Measurements from ENCODE around the gene WNT3.
"Not testable (repeated sequence)": the region's sequence is repeated elsewhere in the genome, so short reads cannot be mapped to it uniquely, and the experiment has no call there.

The WNT3 gene, protein sequence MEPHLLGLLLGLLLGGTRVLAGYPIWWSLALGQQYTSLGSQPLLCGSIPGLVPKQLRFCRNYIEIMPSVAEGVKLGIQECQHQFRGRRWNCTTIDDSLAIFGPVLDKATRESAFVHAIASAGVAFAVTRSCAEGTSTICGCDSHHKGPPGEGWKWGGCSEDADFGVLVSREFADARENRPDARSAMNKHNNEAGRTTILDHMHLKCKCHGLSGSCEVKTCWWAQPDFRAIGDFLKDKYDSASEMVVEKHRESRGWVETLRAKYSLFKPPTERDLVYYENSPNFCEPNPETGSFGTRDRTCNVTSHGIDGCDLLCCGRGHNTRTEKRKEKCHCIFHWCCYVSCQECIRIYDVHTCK

DNA sequence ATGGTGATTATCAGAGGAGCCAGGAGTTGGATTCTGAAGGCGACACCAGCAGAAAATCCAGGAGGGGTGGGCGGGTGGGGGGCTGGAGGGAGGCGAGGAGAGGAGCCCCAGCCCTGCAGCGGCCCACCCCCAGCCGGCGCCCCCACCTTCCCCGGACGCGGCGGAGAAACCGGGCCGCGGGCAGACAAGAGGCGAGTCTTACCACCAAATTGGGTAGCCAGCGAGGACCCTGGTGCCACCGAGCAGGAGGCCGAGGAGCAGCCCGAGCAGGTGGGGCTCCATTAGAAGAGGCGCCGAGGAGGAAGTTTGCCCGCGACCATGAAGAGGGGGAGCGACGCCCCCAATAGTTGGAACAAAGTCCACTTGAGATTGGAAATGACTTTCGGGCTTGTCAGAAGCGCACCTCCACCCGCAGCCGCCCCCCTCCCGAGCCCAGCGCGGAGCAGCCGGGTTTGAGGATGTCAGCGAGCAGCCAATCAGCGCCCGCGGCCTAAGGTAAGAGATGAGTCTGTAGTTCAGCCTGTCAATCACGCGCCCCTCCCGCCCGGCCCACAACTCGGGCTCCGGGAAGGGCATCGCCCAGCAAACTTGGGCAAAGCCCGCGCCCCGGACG is at the start of gene WNT3:
Gene WNT3 (minus strand): TSS at position 377 of the 613 bp plus-strand sequence. CDS start 95 bp downstream, at position 282.
- DNase-seq (ENCODE audit: low spot score) (no peak), FAIRE-seq (no peak)

DNA sequence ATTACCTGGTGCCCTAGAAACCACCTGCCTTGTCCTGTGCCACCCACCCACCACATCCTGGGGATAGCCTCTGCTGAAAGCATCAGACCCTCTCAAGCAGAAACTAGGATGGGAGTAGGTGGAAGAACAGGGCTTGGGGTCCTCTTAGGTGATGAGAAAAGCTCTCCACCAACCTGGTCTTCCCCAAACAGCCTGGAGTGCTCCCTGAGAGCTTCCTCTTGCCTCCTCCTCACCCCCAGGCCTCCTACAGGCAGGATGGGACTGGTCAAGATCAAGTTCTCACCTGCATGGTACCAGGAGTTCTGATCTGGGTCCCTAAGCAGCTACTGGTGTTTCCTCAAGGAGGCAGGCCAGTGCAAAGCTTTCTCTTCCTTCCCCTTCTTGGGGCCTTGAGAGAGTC is 48.3 kb upstream of the WNT3 start:
- FAIRE-seq = no peak
- no peak for DNase-seq (ENCODE audit: low spot score)

DNA sequence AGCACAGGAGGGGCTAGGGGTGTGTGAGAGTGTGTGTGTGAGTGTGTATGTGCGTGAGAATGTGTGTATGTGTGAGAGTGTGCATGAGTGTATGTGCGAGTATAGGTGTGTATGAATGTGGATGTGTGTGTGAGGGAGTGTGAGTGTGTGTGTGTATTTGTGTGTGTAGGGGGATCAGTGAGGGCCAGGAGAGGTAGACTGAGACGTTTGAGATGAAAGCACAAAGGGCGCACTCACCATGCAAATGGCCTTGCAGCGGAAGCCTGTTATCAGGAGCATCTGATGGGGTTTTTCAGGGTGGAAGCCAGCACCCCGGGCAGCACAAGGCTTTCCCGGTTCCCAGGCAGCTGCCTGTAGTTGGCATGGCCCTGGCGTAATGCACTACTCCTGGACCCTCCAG is 47.8 kb upstream of the WNT3 start:
- DNase-seq (ENCODE audit: low spot score) (no peak), FAIRE-seq (peak; percentile 91)

DNA sequence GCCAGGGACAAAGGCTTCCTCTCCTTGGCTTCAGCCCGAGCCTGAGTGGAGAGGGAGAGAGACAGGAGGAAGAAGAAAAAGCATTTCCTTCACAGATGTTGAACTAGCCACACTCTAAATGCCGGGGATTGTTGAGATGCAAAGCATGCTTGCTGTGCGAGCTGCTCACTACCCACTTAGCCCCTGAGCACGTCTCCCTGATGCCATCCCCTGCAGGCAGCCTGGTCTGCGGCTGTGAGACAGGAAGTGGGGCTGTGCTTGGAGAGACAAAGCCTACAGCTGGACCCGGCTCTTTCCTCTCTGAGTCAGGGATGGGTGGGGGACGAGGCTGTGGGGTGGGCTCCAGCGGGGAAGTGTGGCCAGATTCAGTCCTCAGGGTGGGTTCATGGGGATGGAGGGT is 46.6 kb upstream of the WNT3 start:
- no peak for DNase-seq (ENCODE audit: low spot score)
- peak; percentile 30 for FAIRE-seq

DNA sequence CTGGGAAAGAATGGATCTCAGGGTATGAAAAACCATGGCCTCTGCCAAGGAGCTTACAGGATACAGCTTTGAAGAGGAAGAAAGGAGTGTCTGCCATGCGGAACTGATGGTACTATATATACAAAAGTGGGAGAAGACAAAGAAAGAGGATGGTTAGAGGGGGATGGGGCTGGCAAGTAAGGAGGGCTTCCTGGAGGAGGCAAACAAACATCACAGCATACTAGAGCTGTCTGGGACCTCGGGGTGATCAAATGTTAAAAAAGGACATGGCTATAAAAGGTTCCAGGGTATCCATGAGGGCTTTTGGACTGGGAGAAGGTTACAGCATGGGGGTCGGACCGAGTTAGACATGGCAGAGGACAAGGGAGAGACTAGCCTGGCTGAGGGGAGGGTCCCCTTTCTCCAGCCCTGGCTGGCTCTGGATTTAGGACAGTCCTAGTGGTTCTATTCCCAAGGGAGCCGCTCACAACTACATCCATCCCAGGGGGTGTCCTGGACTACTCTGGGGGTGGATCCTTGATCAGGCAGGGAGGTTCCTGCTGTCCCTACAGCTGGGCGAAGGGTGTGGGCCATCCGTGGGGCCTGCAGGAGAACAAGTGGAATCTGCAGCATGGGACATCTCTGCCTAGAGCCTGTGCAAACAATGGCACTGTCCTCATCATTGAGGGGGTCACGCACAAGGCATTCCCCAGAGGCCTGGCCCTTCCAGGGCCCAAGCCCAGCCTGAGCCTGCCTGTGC is 45.1 kb upstream of the WNT3 start:
- FAIRE-seq (no peak), DNase-seq (ENCODE audit: low spot score) (no peak)

DNA sequence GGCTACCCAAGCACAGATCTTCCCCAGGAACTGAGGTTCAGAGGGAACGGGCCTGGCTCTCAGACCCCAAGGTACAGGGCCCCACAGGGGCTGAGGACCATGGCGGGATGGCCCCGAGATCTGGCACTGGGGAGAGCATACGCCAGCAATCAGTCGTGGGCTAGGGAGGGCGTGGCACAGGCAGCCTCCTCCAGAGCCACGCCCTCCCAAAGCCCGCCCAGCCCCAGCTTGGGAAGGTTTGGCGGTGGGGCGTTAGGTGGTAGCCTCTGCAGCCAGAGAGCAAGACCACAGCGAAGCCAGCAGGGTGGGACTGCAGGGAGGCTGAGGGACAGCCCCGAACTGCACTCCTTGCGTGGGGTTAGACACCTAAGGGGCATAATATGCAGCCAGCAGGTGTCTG is 44.5 kb upstream of the WNT3 start:
- DNase-seq (ENCODE audit: low spot score) = no peak
- no peak for FAIRE-seq

DNA sequence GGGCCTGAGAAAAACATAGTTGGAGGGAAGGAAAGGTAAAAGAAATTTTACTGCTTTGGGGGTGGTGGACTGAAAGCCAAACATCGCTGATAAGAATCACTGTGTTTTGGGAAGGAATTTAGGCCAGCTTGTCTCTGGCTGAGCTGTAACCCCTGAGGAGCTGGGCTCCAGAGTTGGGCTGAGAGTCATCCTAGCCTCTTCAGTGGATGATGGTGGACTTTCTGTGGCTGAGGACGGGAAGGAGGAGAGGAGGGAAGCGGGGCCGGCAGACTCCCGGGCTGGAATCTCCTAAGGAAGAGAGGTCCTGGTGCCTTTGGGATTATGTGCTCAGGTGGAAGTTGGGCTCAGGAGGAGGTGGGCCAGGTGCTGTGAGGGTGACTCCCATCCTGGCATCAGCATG is 41.5 kb upstream of the WNT3 start:
- no peak for DNase-seq (ENCODE audit: low spot score)
- no peak for FAIRE-seq

DNA sequence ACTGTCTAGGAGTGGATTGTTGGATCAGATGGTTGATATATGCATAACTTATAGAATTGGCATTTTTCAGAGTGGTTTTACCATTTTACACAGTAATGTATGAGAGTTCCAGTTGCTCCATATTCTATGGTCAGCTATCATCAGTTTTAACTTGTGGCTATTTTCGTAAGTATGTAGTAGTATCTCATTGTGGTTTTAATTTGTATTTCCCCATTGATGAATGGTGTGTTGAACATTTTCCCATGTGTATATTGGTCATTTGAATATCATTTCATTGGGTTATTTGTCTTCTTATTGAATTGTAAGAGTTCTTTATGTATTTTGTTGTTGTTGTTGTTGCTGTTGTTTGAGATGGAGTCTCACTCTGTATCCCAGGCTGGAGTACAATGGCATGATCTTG is 39.1 kb upstream of the WNT3 start:
- DNase-seq (ENCODE audit: low spot score) = no peak
- no peak for FAIRE-seq

DNA sequence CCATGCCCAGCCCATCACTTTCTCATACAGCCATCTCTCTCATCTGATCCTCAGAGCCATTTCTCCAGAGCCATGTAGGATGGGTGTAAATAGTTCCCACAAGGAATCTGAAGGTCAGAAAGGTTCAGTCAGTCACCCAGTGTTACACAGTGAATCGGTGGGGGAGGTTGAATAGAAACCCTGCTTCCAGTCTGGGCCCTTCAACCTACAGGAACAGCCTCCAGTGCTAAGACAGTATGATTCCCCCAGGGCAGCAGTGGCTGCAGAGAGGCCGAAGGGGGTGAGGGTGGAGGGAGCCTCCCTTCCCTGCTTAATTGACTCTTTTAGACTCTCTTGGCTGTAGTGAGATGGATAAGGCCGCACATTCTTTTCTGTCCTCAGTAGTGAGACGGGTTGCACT is 36.5 kb upstream of the WNT3 start:
- FAIRE-seq (no peak), DNase-seq (ENCODE audit: low spot score) (no peak)

DNA sequence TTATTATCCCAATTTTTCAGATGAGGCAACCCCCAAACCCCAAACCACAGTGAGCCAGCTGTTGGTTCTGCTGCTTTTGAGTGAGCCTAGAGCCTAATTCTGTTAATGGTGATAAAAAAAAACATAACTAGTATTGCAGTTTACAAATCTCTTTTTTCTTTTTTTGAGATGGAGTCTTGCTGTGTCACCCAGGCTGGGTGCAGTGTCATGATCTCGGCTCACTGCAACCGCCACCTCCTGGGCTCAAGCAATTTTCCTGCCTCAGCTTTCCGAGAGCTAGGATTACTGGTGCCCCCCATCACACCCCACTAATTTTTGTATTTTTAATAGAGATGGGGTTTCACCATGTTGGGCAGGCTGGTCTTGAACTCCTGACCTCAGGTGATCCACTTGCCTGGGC is 36.0 kb upstream of the WNT3 start:
- no peak for DNase-seq (ENCODE audit: low spot score)
- no peak for FAIRE-seq

DNA sequence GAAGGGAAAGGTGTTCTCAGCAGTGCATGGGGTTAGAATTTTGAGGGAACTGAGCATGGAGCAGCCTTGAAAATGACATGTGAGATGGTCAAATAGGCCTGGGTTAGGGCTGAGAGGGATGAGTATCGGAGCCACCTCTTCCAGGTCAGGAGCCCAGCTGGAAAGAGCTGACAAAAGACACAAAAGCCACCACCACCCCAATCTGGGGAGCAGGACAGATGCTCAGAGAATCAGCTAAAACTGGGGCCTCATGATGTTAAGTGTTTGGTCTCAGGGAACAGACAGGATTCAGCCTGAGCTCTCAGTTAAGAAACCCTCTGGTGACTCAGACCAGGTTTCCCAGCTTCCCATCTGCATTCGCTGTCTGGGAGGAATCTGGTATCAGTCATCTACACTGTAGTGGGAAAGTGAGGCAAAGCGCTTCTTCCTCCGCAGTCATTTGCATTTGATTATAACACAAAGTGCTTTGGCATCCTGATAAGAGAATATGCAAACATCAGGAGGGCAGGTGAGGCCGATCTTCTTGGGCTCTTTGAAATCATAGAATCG is 35.5 kb upstream of the WNT3 start:
- FAIRE-seq = no peak
- no peak for DNase-seq (ENCODE audit: low spot score)

DNA sequence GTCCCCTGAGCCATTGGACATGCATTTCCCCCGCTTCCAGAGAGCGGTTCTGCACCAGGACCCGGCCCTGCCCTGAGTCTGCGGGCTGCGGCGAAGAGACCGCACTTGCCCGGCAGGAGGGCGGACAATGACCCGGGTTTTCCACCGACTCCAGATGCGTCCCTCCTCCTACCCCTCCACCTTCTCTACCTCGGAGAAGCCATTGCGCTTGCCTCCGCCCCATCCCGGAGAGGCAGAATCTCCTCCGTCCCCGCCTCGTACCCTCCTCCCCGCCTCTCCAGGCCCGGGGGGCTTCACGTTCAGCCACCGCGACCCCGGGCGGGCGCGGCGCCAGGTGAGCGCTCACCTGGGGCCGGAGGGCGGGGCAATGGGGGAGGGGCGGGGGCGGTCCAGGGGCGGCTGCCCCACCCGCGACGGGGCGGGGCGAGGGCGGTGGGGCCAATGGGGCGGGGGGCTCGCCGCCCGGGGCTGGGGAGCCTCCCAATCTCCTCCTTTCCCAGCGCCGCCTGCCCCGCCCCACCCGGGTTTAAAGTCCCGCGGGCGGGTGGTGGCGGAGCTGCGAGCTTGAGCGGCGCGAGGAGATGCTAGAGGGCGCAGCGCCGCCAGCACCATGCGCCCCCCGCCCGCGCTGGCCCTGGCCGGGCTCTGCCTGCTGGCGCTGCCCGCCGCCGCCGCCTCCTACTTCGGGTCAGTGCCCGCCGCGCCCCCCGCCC is 32.7 kb upstream of the WNT3 start, which contains the start of gene WNT9B:
Gene WNT9B (plus strand): TSS at position 555 of the 713 bp plus-strand sequence. CDS start 56 bp downstream, at position 611.
- FAIRE-seq = no peak

DNA sequence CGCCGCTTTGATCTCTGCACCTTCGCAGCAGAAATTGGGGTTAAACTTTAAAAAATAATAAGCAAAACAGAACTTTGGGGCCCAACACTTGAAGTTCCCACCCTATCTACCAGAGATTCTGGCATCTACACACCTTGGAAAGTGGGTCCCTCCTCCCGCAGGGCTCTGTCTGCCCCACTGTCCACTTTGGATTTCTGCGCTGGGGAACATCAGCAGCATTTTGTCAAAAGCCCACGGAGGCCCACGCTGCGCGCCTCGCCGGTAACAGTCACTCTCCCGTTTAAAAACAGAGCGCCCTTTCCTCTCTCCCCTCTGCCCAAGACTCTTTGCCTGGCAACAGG is 32.2 kb upstream of the WNT3 start:
- no peak for DNase-seq (ENCODE audit: low spot score)
- FAIRE-seq = no peak

More for the DNA sequence above, 32.7 kb upstream of the WNT3 start, which contains the start of gene WNT9B:
- peak; percentile 82 for DNase-seq (ENCODE audit: low spot score)

DNA sequence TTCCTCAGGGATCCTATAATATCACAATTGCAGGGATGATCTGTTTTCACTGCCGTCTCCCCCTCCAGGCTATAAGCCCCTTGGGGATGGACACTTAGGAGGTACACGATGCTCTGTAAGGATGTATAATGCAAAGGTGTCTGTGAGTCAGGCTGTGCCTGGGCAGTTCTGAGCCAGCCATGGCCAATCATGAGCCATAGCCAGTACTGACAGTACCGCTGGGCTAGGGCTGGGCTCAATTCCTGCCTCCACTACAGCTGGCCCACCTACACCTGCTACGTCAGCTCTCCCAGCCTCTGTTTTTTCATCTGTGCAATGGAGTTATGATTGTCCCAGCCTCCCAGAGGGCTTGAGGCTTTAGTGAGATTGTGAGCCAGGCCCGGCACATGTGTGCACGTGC is 30.0 kb upstream of the WNT3 start:
- FAIRE-seq (no peak), DNase-seq (ENCODE audit: low spot score) (no peak)

DNA sequence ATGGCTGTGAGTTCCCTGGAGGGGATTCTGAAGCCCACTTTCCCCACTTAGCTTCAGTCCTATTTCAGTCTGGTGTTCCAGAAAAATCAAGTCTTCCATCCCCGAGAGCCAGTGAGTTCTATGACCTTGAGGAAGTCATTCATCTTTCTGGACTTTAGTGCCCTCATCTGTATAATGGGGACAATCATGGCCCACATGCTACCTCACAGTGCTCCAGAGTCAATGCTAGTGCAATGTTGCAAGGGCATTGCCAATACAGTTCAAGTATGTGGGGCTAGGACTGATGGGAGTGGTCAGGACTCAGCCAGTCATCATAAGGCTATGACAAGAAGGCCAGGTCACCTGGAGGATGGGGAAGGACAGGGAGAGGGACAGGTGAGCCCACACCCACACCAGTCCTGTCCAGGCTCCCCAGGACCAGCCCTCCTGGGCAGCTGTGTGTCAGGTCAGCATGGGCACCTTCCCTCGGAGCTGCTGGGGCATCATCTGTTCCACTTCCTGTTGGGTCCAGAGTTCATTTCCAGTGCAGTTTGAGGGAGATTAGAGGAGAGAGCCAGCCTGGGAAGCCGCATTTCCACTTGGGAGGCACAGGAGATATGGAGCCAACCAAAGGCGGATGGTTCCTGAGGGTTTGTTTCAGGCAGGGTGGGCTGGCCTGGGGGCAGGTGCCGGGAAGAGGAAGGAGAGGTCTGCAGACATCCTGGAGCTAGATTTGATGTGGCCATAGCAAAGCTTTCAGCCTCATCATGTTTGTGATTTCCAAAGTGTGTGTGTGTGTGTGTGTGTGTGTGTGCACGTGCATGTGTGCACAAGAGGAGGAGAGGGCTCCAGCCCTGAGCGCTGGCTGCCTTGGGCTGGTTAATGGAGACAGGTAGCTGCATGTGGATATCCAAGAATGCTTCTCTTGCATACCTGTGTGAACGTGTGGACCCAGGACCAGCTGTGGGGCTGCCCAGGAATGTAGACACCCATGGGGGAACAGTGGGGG is 29.0 kb upstream of the WNT3 start:
- peak; percentile 17 for FAIRE-seq
- DNase-seq (ENCODE audit: low spot score) = no peak

DNA sequence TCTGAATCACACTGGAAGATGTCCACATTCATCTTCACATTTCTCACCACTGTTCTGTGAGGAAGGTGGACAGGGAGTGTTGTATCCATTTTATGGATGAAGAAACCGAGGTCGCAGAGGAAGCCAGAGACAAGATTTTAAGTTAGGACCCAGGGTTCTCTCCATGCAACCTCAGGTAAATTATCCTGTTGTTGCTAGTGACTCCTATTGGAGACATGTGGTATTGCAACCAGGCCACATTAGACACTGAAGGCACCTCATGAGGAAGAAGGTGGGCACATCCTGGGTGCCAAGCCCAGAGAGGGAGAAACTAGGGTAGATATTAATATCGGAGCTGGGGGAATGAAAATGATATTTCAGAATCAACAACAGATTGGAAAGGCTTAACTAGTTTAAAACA is 24.3 kb upstream of the WNT3 start:
- DNase-seq (ENCODE audit: low spot score) = no peak
- FAIRE-seq = no peak

DNA sequence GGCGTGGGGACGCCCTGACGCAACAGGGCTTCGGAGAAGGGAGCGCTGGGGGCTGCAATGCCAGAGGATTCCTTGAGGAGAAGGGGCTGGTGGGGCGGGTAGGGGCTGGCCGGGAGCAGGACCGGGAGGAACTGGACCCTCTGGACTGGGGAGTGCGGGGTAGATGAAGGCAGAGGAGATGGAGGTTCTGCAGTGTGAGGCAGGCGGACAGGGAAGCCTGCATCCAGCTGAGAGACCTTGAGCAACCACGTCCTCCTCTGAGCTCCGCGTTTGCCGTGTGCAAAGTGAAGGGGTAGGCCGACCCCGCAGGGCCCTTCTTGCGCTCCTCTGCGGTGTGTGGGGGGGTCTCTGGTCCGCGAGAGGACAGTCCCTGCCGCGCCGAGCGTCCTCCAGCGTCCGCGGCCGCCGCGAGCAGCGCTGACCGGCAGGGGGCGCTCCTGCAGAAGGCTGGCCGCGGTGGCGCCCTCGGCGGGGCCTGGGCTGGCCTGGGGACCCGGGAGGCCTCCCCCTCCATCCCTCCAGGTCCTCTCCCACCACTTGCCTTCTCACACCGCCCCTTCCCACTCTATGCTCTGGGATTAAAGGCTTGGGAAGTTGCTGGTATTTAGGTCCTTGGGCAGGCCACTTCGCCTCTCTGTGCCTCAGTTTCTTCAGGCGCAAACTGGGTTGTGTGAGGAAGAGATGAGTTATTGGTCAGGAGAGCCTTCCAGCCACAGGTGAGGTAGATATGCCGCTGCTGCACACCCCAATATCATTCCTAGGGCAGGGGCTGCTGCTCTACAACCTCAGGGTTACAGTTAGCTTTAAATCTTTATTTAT is 23.3 kb upstream of the WNT3 start:
- FAIRE-seq (no peak), DNase-seq (ENCODE audit: low spot score) (no peak)

DNA sequence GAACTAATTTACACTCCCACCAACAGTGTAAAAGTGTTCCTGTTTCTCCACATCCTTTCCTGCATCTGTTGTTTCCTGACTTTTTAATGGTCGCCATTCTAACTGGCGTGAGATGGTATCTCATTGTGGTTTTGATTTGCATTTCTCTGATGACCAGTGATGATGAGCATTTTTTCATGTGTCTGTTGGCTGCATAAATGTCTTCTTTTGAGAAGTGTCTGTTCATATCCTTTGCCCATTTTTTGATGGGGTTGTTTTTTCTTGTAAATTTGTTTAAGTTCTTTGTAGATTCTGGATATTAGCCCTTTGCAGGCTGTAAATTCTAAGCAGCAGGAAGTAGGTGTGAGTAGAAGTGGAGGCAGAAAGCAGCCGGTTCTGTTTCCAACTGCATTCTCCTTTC is 22.1 kb upstream of the WNT3 start:
- DNase-seq (ENCODE audit: low spot score); FAIRE-seq: not testable (repeated sequence)

DNA sequence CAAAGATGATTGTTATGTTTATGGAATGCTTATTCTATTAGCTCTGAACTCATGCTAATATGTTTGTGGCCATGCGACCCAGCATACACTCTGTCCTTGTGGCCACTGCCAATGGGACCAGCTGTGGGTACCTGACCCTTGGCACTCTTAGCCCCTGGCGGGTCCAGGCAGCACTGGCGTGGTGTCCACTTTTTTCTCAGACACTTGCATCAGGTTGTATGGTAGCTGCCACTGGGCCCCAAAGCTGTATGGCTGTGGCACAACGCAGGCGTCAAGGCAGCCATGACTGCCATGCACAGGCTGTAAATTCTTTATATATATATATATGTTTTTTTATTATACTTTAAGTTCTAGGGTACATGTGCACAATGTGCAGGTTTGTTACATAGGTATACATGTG is 20.7 kb upstream of the WNT3 start:
- FAIRE-seq = no peak
- no peak for DNase-seq (ENCODE audit: low spot score)

Data from urothelium cell line (cell line).